Effector CD8-positive, alpha-beta T cell (primary cell): ENCODE results near the gene DPYD.

ENCODE experiments used
- DNase-seq: peaks from one replicate; lab custom pipeline; 2025; lab: John Stamatoyannopoulos, UW

The DPYD gene

DNA sequence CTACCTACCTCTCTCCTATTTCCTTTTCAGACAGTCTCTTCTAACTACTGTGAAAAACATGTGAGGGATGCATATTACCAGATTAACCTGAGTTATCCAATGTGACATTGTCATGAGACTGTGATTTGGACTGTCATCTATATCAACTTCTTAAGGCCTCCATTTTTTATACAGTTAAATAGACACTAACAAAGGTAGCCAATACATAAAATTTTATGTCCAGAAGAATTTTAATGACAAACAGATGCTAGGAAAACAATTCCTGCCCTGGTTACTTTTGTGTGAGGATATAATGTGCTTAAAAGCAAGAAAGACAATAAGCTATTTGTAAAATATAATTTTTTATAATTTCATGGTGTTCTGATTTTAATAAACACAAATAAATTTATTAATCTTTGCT, 136.2 kb downstream of the DPYD start:
- no peak for DNase-seq

DNA sequence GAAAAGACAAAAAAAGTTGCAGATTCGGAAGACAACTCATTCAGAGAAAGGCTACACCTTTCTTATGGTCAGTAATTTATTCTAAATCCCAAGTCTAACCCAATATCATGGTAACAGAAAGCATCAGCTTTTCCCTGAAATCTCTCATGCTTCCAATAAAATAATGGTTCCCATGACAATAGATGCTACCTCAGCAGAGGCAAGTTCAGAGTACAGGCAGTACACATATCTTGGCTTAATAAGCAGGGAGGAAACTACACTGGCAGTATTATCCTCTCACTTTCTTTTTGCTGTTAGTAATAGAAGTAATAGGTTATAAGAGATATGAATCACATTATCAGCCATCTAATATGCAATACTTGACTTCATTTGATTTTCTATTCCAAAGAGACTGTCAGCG, 137.1 kb downstream of the DPYD start:
- DNase-seq = no peak

DNA sequence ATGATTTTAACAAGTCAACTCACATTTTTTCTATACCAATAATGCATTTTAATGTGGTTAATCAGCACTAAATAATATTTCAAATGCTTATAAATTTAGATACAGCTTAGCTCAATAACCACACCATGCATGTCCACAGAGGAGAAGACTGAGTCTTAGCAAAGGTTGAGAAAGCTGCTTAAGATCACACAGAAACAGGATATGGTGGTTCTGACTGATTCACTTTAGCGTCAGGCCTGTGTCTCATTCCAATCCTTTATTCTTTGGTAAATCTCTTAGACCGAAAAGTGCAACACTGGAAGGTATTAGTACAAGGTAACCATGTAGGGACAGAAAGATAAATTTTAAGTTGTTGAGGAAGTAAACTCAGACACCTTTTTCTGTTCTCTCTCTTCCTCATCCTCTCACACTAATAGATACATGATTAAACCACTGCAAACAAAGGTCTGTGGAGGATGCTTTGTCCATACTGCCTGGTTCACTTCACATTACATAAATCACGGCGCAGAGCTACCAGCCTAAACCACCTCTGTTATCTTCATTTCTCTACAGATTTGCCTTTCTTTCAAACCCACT, 139.0 kb downstream of the DPYD start:
- DNase-seq = no peak

DNA sequence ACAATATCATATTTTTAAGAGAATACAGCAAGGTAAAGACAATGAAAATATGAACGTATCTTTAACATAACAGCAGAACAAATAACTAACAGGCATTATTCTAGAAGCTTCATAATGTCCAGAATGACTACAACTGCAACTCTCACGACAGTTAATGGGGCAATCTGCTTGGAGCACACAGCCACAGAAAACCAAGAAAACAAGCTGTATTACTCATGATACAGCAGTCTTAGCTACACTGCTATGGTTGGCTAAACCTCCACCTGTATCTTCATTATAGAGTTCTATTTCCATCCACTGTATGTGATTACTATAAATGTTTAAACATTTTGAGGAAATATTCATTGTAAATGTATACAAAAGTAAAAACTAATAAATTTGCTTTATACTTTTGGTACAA, 139.9 kb downstream of the DPYD start:
- DNase-seq = no peak

DNA sequence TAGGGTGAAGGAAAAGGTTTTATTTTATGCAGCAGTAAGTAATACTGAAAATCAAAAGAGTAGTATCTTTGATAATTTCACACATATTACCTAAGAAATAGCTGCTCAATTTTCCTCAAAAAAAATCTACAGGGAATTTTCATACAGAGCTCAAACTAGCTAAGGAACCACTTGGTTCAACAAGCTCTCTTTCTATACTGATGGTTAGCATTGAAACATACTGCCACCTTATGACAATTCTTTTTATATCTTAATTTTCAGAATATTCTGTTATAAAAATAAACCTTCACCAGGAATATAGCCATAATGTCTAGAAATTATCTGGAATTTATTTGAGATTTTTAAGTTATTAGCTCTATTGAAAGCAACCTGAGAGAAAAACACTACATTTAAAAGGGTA, 142.1 kb downstream of the DPYD start:
- no peak for DNase-seq

DNA sequence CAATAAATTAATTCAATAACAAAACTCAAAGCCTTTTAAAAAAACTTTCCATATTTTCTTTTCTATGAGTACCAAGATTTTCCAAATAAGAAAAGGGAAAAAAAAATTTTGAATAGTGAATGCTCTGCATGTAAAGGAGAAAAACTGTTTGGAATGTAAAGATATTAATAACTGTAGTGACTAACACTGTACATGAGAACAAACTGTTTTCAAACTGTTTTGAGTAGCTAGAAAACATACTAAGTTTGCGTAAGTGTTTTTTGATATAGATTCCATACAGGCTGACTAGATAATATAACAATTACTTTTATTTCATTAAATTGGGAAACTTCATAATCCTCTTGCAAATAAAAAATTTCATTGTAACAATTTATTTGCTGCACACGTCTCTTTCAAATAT, 150.5 kb downstream of the DPYD start:
- no peak for DNase-seq

DNA sequence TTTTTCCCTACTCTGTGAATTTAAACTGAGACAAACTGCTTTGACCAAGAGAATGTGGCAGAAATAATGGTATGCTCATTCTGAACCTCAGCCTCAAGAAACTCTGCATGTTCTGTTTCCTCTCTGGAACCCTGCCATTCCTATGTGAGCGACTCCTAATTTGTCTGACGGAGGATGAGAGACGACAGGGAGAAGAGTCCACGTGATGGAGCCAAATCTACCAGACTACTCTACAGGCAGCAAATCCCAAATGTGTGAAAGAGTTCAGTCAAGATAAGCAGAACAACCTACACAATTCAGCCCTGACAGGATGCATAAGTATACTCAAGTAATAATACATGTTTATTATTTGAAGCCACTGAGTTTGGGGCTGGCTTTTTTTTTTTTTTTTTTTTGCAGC, 153.5 kb downstream of the DPYD start:
- no peak for DNase-seq

DNA sequence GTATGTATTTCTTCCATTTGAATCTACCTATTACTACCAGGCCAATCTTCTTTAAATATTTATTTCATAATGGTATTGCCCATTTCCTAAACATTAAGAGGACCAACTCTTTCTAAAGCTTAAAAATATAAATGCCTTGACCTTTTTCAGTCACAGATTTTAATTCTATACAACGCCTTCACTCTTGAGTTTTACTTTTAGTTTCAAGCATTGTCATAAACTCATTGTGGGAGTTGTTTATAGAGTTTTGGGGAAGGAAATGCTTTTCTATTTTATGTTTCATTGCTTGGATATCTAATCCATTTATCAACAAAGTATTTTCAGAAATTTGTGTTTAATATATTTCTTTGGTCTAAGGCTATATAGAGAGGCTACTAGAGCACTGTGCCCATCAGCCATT, 155.8 kb downstream of the DPYD start:
- no peak for DNase-seq

DNA sequence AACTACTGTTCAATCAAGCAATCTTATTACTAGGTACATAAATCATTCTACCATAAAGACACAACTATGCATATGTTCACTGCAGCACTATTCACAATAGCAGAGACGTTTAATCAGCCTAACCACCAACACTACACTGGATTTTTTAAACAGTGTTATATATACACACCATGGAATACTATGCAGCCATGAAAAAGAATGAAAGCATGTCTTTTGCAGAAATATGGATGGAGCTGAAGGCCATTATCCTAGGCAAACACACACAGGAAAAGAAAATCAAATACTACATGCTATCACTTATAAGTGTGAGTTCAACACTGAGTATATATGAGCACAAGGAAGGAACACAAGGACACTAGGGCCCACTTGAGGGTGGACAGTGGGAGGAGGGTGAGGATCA, 159.2 kb downstream of the DPYD start:
- no peak for DNase-seq

DNA sequence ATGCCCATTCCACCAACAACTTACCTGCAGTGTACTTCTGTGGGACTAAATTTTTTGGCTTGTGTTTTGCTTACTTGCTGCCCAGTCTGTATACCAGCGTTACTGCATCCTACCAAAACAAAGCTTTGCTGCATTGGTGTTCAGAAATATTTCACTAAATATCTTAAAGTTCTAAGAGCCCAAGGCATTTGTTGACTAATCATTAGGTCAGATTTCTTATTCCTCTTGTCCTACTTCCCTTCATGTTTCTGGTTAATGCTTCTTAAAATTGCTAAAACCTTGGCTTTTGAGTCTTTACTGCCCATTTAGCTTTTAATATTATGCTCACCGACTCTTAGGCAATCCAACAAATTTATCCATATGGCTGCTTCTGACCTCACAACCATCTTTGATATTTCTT, 161.8 kb downstream of the DPYD start:
- no peak for DNase-seq

DNA sequence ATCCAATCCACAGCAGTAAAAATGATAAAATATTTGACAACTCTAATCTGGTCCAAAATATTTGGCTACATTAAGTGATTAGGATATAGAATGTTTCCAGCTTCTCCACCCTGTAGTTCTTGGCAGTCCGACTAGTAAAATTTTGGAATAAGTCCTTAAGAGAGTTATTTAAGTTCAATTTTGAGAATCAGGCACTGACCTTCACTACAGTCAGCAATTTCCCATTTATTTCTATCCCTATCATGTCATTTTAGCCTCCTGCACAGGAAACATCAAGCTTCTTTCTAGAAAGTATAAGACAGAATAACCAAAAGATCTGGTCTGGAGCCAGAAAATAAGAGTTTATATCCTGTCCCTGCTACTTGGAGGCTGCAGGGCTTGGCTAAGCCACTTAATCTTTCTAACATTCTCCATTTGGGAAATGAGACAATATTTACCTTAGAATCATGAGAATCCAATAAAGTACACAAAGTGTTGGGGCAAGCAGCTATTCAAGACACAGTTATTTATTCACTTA, 162.2 kb downstream of the DPYD start:
- DNase-seq = no peak

DNA sequence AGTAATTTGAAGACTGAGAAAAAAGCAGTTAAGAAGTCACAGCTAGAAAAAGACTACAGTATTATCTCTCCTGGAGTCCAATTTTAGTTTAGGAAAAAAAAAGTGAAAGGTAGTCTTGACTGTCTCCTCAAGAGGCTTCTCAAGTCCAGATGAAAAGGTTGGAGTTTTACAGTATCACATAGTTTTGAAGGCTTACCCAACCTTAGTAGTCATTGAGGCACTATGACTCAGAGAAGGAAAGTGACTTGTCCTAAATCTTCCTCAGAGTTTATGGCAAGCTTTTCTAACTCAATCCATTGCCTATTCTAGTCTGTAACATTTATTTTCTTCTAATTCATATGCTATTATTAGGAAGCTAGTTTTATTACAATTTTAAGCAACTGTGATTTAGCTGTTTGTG, 174.9 kb downstream of the DPYD start:
- no peak for DNase-seq

DNA sequence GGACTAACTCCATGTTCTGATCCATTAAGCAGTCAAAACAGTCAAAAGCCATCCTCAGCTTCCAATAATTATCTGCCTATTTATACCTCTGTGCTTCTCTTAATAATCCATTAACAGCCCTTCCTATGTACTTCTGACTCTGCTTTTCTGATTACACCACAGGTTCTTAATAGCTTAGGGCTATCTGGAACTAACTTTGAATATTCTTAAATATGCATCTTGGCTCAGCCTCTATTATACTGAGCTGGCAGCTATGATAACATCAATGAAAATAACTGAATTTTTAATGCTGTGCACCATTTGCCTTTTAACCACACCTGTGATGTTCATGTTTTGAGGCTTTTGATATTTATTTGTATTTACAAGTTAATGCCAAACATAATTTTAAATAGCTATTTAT, 175.9 kb downstream of the DPYD start:
- no peak for DNase-seq

DNA sequence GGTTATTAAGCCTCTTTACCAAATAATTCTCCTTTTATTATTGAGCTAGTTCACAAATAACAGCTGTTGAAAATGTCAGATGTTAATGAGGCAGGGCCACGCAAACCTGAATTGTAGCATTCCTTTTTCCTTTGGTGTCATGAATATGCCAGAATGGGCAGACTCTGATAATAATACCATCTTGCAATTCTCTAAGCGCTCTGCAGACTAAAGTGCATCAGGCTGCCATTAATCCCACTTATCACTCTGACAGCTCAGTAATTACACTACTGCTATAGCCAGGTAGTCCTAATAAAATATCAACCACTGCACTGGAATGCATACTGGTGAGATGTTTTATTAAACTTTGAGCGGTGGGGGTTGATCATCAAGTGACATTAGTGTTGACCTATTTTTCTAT, 177.7 kb downstream of the DPYD start:
- DNase-seq = no peak

DNA sequence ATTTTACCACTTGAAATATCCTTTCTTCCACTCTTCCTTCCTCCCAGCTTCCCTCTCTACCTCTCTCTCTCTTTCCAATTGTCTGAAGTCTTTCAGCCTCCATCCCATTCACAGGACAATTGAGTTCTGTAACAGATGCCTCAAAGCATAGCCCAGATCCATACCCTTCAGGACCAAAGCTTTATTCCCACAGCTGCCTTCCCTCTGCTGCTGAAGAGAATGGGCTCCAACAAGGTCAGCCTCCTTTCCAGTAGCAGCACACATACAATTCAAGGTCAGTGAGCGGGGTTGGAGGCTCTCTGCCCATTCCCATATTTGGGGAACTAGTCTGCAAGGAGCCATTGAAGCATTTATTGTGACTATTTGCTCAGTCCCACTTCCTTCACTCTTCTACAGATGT, 179.9 kb downstream of the DPYD start:
- DNase-seq = no peak

DNA sequence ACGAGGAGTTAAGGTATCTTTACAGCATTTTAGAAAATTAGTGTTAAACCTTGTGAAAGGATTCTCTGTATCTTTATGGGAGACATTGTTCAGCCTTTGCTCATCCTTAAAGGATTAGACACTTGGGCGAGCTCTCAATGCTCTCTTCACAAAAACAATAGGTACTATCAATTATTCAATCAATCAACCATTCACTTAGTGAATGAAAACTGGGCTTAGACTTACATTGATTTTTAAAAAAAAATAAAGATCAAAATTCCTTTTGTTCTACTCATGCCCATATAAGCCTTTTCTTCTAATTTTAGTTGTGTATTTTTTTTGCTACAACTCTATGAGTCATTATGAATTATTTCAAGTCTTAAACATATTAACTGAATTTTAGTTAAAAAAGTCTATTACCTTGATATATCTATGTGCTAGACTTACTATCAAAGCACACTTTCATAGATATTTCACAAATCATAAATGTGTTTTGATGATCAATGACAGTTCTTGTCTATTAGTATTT, 181.2 kb downstream of the DPYD start:
- DNase-seq = no peak

DNA sequence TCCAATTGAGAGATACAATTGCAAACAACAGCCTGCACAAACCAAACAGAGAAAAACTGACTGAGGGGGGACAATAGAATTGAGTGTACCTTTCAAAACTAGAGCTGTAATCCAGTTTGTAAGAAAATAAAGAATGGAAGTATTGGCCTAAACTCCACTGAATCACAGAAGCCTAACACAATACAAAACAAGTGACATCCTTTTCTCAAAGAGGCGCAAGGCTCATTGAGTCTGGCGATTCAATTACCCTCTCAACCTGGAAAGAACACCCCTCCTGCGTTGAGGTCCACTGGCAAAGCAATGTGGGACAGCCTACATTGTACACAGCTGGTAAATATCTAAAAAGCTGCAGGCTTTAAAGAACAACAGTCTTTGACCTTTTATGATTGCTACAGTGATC, 182.6 kb downstream of the DPYD start:
- DNase-seq = no peak

DNA sequence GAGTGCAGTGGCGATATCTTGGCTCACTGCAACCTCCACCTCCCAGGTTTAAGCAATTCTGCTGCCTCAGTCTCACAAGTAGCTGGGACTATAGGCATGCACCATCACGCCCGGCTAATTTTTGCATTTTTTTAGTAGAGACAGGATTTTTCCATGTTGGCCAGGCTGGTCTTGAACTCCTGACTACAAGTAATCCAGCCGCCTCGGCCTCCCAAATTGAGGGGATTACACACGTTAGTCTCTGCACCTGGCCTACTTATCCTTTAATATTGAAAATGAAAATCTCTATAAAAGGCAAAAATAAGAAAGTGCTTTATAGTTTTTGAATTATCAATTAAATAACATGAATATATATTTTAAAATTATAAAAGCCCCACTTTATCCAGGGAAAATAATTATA, 190.6 kb downstream of the DPYD start:
- DNase-seq = no peak

DNA sequence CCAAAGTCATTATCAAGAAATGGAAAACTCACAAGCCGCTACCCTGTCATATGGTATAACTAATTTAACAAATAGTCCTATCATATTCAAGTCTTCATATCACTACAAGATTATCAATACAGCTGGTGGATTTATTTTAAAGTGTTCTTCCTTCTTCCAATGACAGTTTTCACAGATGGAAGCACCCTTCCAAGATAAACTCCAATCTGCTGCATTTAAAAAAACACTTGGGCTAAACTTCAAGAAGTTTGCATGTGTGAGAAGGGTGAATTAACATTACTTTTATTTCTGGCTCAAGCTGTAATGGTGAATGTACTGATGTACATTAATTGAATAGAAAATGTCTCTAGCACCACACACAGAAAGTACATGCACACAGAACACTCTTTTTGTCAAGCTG, 192.4 kb downstream of the DPYD start:
- no peak for DNase-seq

DNA sequence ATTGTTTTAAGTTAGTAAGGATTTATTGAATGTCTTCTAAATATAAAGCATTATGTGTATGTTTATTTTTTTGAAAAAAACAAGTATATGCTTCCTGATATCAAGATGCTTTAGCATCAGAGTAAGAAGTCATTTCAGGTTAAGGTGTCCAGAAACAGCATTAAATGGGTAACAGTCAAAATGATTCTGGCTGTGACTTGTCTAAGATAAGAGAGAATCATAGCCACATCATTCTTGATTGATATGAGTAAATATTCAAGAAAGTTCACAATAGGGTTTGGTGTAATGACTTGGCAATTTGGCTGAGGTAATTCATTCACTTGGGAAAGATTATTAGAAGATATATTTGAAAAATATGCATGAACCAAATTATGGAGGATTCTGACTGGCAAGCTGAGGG, 193.8 kb downstream of the DPYD start:
- no peak for DNase-seq

DNA sequence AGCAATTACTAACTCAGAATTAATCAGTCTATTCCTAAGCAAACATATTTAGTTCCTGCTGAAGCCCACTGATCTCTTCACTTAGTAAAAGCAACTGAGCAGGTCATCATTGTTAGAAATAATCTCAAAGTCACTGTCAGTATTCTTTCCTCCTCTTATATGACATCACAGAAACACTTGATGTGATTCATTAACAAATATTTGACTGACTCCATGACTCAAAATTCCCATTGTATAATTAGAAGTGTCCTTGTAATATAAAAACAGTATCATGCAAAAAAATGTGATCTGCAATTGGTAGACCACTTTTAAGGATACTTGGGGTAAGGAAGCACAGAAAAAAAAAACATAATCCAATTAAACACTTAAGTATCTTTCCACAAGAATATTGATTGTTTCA, 194.4 kb downstream of the DPYD start:
- DNase-seq = no peak

DNA sequence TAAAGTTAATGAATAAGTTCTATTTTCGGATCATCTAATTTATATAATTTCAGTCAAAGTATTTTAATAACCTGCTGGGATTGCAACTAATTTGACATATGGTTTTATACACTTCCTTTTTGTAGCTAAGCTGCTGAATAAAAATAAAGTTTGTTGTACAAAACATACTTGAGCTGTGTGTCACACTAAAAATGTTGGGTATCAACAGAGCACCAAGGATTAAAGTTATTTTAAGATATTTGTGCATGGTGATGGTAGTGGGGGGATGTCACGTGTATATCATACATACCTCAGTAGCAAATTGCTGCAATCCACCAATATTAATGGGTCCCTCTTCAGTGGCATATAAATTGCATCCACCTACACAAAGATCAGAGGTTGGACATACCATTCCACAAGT, 199.6 kb downstream of the DPYD start:
- DNase-seq = no peak

DNA sequence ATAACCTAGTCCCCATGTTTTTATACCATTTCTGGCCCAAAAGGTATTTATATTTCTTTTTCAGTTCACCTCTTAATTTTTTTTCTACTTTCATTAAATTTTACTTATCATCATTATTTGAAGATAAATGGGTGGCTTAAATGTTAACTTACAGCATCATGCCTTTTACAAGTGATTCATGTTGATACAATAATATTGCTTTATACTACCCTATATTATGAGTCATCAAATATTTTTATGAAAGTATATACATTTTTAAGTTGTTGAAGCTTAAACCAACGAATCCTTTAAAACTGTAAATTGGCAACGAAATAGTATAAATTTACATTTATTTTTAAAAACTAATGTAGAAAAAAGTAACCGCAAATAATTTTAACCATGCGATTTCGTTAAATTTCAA, 207.9 kb downstream of the DPYD start:
- no peak for DNase-seq

DNA sequence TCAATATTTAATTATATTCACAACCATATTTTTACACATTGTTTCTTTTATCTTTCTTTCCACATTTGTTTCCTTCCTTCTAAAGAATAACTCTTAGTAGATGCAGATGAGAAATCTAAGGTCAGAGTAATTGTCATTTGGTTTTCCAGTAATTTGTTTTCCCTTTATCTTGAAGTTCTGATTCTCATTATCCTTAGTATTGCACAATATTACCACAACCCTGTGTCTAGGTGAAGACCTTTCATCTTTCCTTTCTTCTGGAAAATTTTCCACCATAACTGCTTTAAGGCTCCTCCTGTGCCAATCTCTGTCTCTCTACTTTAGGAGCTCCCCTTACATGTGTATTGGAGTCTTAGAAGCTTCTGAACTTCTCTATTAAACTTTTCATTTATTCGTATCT, 209.0 kb downstream of the DPYD start:
- no peak for DNase-seq

DNA sequence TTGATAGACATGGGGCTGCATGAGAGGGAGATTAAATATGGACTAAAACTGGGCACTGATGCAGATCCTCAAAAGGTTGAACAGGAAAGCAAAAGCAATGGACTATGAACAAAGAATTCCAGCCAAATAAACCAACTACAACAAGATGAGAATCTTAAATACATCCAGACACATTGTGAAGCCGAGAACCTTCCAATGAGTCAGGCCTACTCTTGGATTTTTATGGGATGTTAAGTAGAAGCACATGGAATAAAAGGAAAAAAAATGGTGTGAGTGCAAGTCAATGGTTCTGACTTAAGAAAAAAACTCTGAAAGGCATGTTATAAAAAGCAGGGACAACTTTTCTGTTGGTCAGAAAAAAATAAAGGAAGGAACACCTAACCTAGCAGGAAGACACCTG, 227.2 kb downstream of the DPYD start:
- DNase-seq = no peak
